HepG2 (cell line): ENCODE measurements around the gene RHOG. TPM values are rescaled to one million over a fixed set of nuclear protein-coding genes. Genes with fewer than 3 reads are reported as not detected.

Experiments
- CREM ChIP-seq, 2 experiments: sonication (generic) in 1 of 2; formaldehyde crosslinking in 1 of 2; IDR thresholded peaks; 2 replicates each; pipeline versions ENCODE4 v1.4.0 to v1.6.1; 2016 to 2020; ENCODE audit warnings: antibody characterized with exemption in 1 of 2, mild to moderate bottlenecking in 1 of 2, missing genetic modification reagents in 1 of 2
- FOXO1 ChIP-seq: sonication (generic); formaldehyde crosslinking; IDR thresholded peaks from 2 replicates; pipeline ENCODE4 v1.4.0; 2020; ENCODE audit warnings: missing genetic modification reagents
- FOXO4 ChIP-seq: sonication (generic); formaldehyde crosslinking; conservative IDR thresholded peaks from 2 replicates; pipeline ENCODE4 v1.8.1; 2023; ENCODE audit warnings: missing genetic modification reagents
- GATAD2A ChIP-seq: IDR thresholded peaks from 2 replicates; pipeline ENCODE4 v1.6.1; 2016
- HNF4G ChIP-seq, 2 experiments: sonication (generic) in 1 of 2; formaldehyde crosslinking in 1 of 2; IDR thresholded peaks; 2 replicates each; pipeline versions ENCODE4 v1.4.0 to v1.6.1; 2011 to 2020; ENCODE audit warnings: borderline replicate concordance in 2 of 2, low read depth in 2 of 2, mild to moderate bottlenecking in 2 of 2, low read length in 1 of 2, missing genetic modification reagents in 1 of 2, moderate library complexity in 1 of 2
- HOXA5 ChIP-seq: sonication (generic); formaldehyde crosslinking; IDR thresholded peaks from 2 replicates; pipeline ENCODE4 v1.4.0; 2020; ENCODE audit warnings: missing genetic modification reagents
- HOXA9 ChIP-seq: sonication (generic); formaldehyde crosslinking; IDR thresholded peaks from 2 replicates; pipeline ENCODE4 v1.8.1; 2022; ENCODE audit warnings: missing genetic modification reagents, mild to moderate bottlenecking, moderate library complexity, borderline replicate concordance
- JUND ChIP-seq: sonication (generic); formaldehyde crosslinking; IDR thresholded peaks from 2 replicates; pipeline ENCODE4 v1.8.0; 2022; ENCODE audit warnings: mild to moderate bottlenecking, missing genetic modification reagents
- KDM3A ChIP-seq: IDR thresholded peaks from 2 replicates; pipeline ENCODE4 v1.6.1; 2018; ENCODE audit warnings: low read depth, missing compliant biosample characterization
- MAZ ChIP-seq, 2 experiments: sonication (generic) in 1 of 2; formaldehyde crosslinking in 1 of 2; IDR thresholded peaks; 2 replicates each; pipeline versions ENCODE4 v1.5.0 to v1.6.1; 2012 to 2020; ENCODE audit warnings: low read depth in 2 of 2, mild to moderate bottlenecking in 2 of 2, borderline replicate concordance in 1 of 2, improper control_type of control experiment in 1 of 2, low read length in 1 of 2, missing genetic modification reagents in 1 of 2, moderate library complexity in 1 of 2
- MYPOP ChIP-seq: sonication (generic); formaldehyde crosslinking; IDR thresholded peaks from 2 replicates; pipeline ENCODE4 v1.8.1; 2023; ENCODE audit warnings: mild to moderate bottlenecking, moderate library complexity, missing genetic modification reagents
- NFKBIZ ChIP-seq: IDR thresholded peaks from 2 replicates; pipeline ENCODE4 v1.6.1; 2018; ENCODE audit warnings: missing genetic modification reagents, missing compliant biosample characterization
- PRDM10 ChIP-seq: sonication (generic); formaldehyde crosslinking; IDR thresholded peaks from 2 replicates; pipeline ENCODE4 v1.4.0; 2020; ENCODE audit warnings: low read depth, missing genetic modification reagents
- SNAPC2 ChIP-seq: sonication (generic); formaldehyde crosslinking; IDR thresholded peaks from 2 replicates; pipeline ENCODE4 v1.8.1; 2022; ENCODE audit warnings: mild to moderate bottlenecking, missing genetic modification reagents
- SP2 ChIP-seq: sonication (generic); formaldehyde crosslinking; IDR thresholded peaks from 2 replicates; pipeline ENCODE4 v1.5.1; 2020; ENCODE audit warnings: mild to moderate bottlenecking, missing genetic modification reagents
- YY1 ChIP-seq: IDR thresholded peaks from 2 replicates; pipeline ENCODE4 v1.6.1; 2011; ENCODE audit warnings: low read length, low read depth, moderate library complexity, mild to moderate bottlenecking; ENCODE audit not compliant: insufficient read depth, insufficient replicate concordance
- ZC3H4 ChIP-seq: sonication (generic); formaldehyde crosslinking; IDR thresholded peaks from 2 replicates; pipeline ENCODE4 v1.4.0; 2020; ENCODE audit warnings: missing genetic modification reagents, borderline replicate concordance
- ZKSCAN8 ChIP-seq: IDR thresholded peaks from 2 replicates; pipeline ENCODE4 v1.6.1; 2016; ENCODE audit warnings: borderline replicate concordance, missing genetic modification reagents, missing compliant biosample characterization
- ZNF766 ChIP-seq: sonication (generic); formaldehyde crosslinking; IDR thresholded peaks from 2 replicates; pipeline ENCODE4 v1.5.0; 2020; ENCODE audit warnings: missing genetic modification reagents, borderline replicate concordance
- ZNF788 ChIP-seq: sonication (generic); formaldehyde crosslinking; IDR thresholded peaks from 2 replicates; pipeline ENCODE4 v1.5.0; 2020; ENCODE audit warnings: mild to moderate bottlenecking, missing genetic modification reagents, borderline replicate concordance
- ZNF792 ChIP-seq: IDR thresholded peaks from 2 replicates; pipeline ENCODE4 v1.6.1; 2016
- ZSCAN20 ChIP-seq: sonication (generic); formaldehyde crosslinking; IDR thresholded peaks from 2 replicates; pipeline ENCODE4 v1.4.0; 2020; ENCODE audit warnings: missing genetic modification reagents, mild to moderate bottlenecking, borderline replicate concordance
- polyA plus RNA-seq, 8 experiments: library from polyadenylated mRNA; depleted of rRNA in 3 of 8; stranded (reverse) in 7 of 8; unstranded in 1 of 8; fragments of >200 nt; fragmentation: Illumina TruSeq in 4 of 8; extraction: Trizol in 4 of 8; gene quantifications; 2 replicates each; pipeline versions ENCODE4 v1.2.1 to v1.2.3, GENCODE V29; 2011 to 2016; ENCODE audit warnings: low read depth in 4 of 8, missing spikeins in 1 of 8, mixed read lengths in 1 of 8; ENCODE audit not compliant: insufficient read depth in 1 of 8
- total RNA-seq, 5 experiments: library from RNA; depleted of rRNA; stranded (reverse); fragments of >200 nt; fragmentation: Illumina TruSeq; extraction: Trizol; gene quantifications; 2 replicates each; pipeline ENCODE4 v1.2.3, GENCODE V29; 2016; ENCODE audit warnings: low read depth in 1 of 5

RHOG gene
- total and polyA plus RNA-seq, 2 of the 13 experiments (the other 11 are each of a cell fraction or from before 2014, with no cell fraction given): 7.7 to 23.4 TPM

- TF ChIP-seq FOXO4 (CRISPR knock-in tag) (no peak), ZC3H4 (CRISPR knock-in tag) (no peak), HNF4G (IDR thresholded peaks at IDR 0.05; ENCODE audit: borderline replicate concordance, low read depth, low read length) (0 out of 2 replicates have a peak, but pooled peaks have one; percentile 3), HNF4G (CRISPR knock-in tag; IDR thresholded peaks at IDR 0.05; ENCODE audit: borderline replicate concordance, low read depth) (no peak), FOXO1 (CRISPR knock-in tag) (peak; percentile 48; the same call in 1 of the 2 replicates), ZKSCAN8 (CRISPR knock-in tag) (0 out of 2 replicates have a peak, but pooled peaks have one; percentile 16), HOXA9 (no peak), YY1 (peak; percentile 69), CREM (IDR thresholded peaks at IDR 0.05) (no peak), CREM (CRISPR knock-in tag; IDR thresholded peaks at IDR 0.05) (no peak), NFKBIZ (CRISPR knock-in tag) (peak; percentile 44; the same call in 1 of the 2 replicates), ZNF766 (CRISPR knock-in tag) (peak; percentile 37; the same call in 1 of the 2 replicates), MYPOP (CRISPR knock-in tag) (peak; percentile 80), ZNF792 (CRISPR knock-in tag) (peak; percentile 47; the same call in 1 of the 2 replicates), ZSCAN20 (peak; percentile 84), ZNF788 (peak; percentile 36; the same call in 1 of the 2 replicates), PRDM10 (CRISPR knock-in tag) (peak; percentile 52; the same call in 1 of the 2 replicates), KDM3A (CRISPR knock-in tag) (0 out of 2 replicates have a peak, but pooled peaks have one; percentile 43), MAZ (IDR thresholded peaks at IDR 0.05; ENCODE audit: borderline replicate concordance, low read depth, low read length) (peak; percentile 48), MAZ (CRISPR knock-in tag; IDR thresholded peaks at IDR 0.05; ENCODE audit: low read depth) (peak; percentile 76), HOXA5 (CRISPR knock-in tag) (peak; percentile 91), SP2 (CRISPR knock-in tag) (peak; percentile 61), GATAD2A (CRISPR knock-in tag) (peak; percentile 58; the same call in 1 of the 2 replicates), JUND (CRISPR knock-in tag) (no peak), SNAPC2 (CRISPR knock-in tag) (no peak)
These were observed 14.4 kb upstream of the RHOG start, which contains the start of gene STIM1 (continued) for GRCh38 chr11:3854977-3855807.
